Testis (tissue), 3 donors: ENCODE data around the gene SASH1. TPM values are rescaled to one million over a fixed set of nuclear protein-coding genes. Genes with fewer than 3 reads are reported as not detected.

ENCODE experiments used
- DNase-seq: peaks from one replicate; pipeline ENCODE4 v3.0.0-alpha.2; 2019
- H3K27ac ChIP-seq, 2 donors: fragments of 200-600 bp; sonication (generic); one replicate each; pipeline ENCODE4 v1.5.1; 2019
- H3K27me3 ChIP-seq: fragments of 200-600 bp; sonication (generic); one replicate; pipeline ENCODE4 v1.5.1; 2019
- H3K36me3 ChIP-seq: fragments of 200-600 bp; sonication (generic); one replicate; pipeline ENCODE4 v1.5.1; 2017; ENCODE audit warnings: low read depth; ENCODE audit errors: missing control alignments
- H3K4me1 ChIP-seq: fragments of 200-600 bp; sonication (generic); one replicate; pipeline ENCODE4 v1.5.1; 2019
- H3K4me3 ChIP-seq, 2 donors: fragments of 200-600 bp; sonication (generic); one replicate each; pipeline ENCODE4 v1.5.1; 2017 to 2019
- H3K9me3 ChIP-seq: fragments of 200-600 bp; sonication (generic); one replicate; pipeline ENCODE4 v1.5.1; 2017
- CTCF ChIP-seq, 3 experiments: fragments of 450-650 bp in 2 of 3; fragments of 200-600 bp in 1 of 3; sonication (generic) in 1 of 3; IDR thresholded peaks; one replicate each; pipeline ENCODE4 v1.5.1; 2016 to 2019; ENCODE audit warnings: antibody characterized with exemption in 3 of 3, mild to moderate bottlenecking in 2 of 3, moderate library complexity in 1 of 3
- POLR2A ChIP-seq: fragments of 450-650 bp; IDR thresholded peaks from one replicate; pipeline ENCODE4 v1.6.1; 2017; ENCODE audit warnings: antibody characterized with exemption, mild to moderate bottlenecking, moderate library complexity
- WGBS, 2 donors: methylation state at CpG; one replicate each; pipeline ENCODE4 v1.1.5; 2018; 5-methylcytosine and 5-hydroxymethylcytosine counted together
- intact Hi-C: fragments of 100-400 bp; cut with DNase I; formaldehyde crosslinking; loops from one replicate; pipeline ENCODE4 v1.15.1; 2023; ENCODE audit warnings: low total_unique reads
- polyA plus RNA-seq: library from polyadenylated mRNA; stranded (reverse); fragments of 350-450 nt; fragmentation: Illumina TruSeq; extraction: RNeasy Lipid Tissue Mini Kit (QIAGEN cat#74804); gene quantifications from one replicate; pipeline ENCODE4 v1.2.3, GENCODE V29; 2014; ENCODE audit warnings: low read depth, low replicate concordance; ENCODE audit not compliant: insufficient read depth
- total RNA-seq, 2 donors: library from RNA; depleted of rRNA; stranded (reverse); fragments of >200 nt; gene quantifications; one replicate each; pipeline ENCODE4 v1.2.3, GENCODE V29; 2016

Gene SASH1
- total and polyA plus RNA-seq, 3 donors from 2014 or later = 12.1 to 42.1 (median 40.3) TPM

GRCh38 chr6:148432462-148433195 lies 90.0 kb downstream of the SASH1 start:
- WGBS, 2 donors = 45 to 51% methylated on average over 5 of the region's 5 CpGs

GRCh38 chr6:148435386-148435785 lies 92.7 kb downstream of the SASH1 start:
- no peak overlapping the region for H3K4me3 ChIP-seq
- intact Hi-C loops = no loop called here
- TF ChIP-seq CTCF (IDR thresholded peaks at IDR 0.05) = no peak
- TF ChIP-seq POLR2A = no peak
- H3K9me3 ChIP-seq = no peaks in the 10 kb centered on the region
- 73% methylated on average over 2 of the region's 2 CpGs for WGBS, 2 donors
- DNase-seq = no peak
- H3K27me3 ChIP-seq = no peaks in the 10 kb centered on the region
- H3K27ac ChIP-seq = no peak overlapping the region
- peaks cover 4% of the 10 kb centered on the region for H3K4me1 ChIP-seq
- H3K36me3 ChIP-seq = no peaks in the 10 kb centered on the region

More at GRCh38 chr6:148432462-148433195, 90.0 kb downstream of the SASH1 start:
- intact Hi-C loops = no loop called here
- Histone ChIP-seq H3K9me3 (no peaks in the 10 kb centered on the region), H3K4me3 (no peak overlapping the region), H3K36me3 (no peaks in the 10 kb centered on the region), H3K4me1 (peaks cover 4% of the 10 kb centered on the region), H3K27me3 (no peaks in the 10 kb centered on the region), H3K27ac (no peak overlapping the region)
- DNase-seq = no peak
- TF ChIP-seq POLR2A = no peak
- no peak for TF ChIP-seq CTCF (IDR thresholded peaks at IDR 0.05)

- intact Hi-C loops = no loop called here
- no peak for DNase-seq
- Histone ChIP-seq H3K27ac (no peak overlapping the region), H3K9me3 (no peaks in the 10 kb centered on the region), H3K27me3 (no peaks in the 10 kb centered on the region), H3K36me3 (no peaks in the 10 kb centered on the region), H3K4me3 (no peak overlapping the region), H3K4me1 (peaks cover 11% of the 10 kb centered on the region)
- WGBS, 2 donors = 80 to 96% methylated on average over 1 of the region's 1 CpG
- TF ChIP-seq POLR2A (no peak), CTCF (IDR thresholded peaks at IDR 0.05) (no peak)
These were observed 93.8 kb downstream of the SASH1 start for GRCh38 chr6:148436466-148436865.

GRCh38 chr6:148438632-148439031 lies 96.0 kb downstream of the SASH1 start:
- DNase-seq = no peak
- no peaks in the 10 kb centered on the region for H3K36me3 ChIP-seq
- TF ChIP-seq CTCF (IDR thresholded peaks at IDR 0.05) (no peak), POLR2A (no peak)

GRCh38 chr6:148440016-148440415 lies 97.4 kb downstream of the SASH1 start:
- no peaks in the 10 kb centered on the region for H3K27me3 ChIP-seq
- H3K4me1 ChIP-seq = peaks cover 15% of the 10 kb centered on the region
- intact Hi-C loops = no loop called here
- H3K4me3 ChIP-seq = no peak overlapping the region
- H3K36me3 ChIP-seq = no peaks in the 10 kb centered on the region
- no peaks in the 10 kb centered on the region for H3K9me3 ChIP-seq
- WGBS, 2 donors = 87 to 94% methylated on average over 13 of the region's 13 CpGs
- H3K27ac ChIP-seq = no peak overlapping the region
- TF ChIP-seq POLR2A (no peak), CTCF (IDR thresholded peaks at IDR 0.05) (no peak)
- DNase-seq = no peak

More at GRCh38 chr6:148438632-148439031, 96.0 kb downstream of the SASH1 start:
- Histone ChIP-seq H3K4me1 (peaks cover 15% of the 10 kb centered on the region), H3K27me3 (no peaks in the 10 kb centered on the region), H3K27ac (no peak overlapping the region), H3K4me3 (no peak overlapping the region), H3K9me3 (no peaks in the 10 kb centered on the region)
- 74 to 84% methylated on average over 7 of the region's 7 CpGs for WGBS, 2 donors
- intact Hi-C loops = no loop called here
